HG03064 (cell line): ENCODE measurements around the gene TPRG1.
A peak's percentile ranks its signal among the peaks of the same experiment; 100 is the strongest.

ENCODE experiments used
- ATAC-seq: cut with Tn5 transposase; IDR thresholded peaks from one replicate; pipeline ENCODE4 v1.9.1; 2021; ENCODE audit warnings: low read depth; ENCODE audit not compliant: unreplicated experiment

The TPRG1 gene

GRCh38 chr3:189227249-189227648, 55.5 kb downstream of the TPRG1 start:
- ATAC-seq, result no peak

- ATAC-seq, result no peak
Observed at GRCh38 chr3:189229196-189229828, 57.5 kb downstream of the TPRG1 start.

GRCh38 chr3:189232790-189233189, 61.0 kb downstream of the TPRG1 start:
- ATAC-seq, result no peak

DNA sequence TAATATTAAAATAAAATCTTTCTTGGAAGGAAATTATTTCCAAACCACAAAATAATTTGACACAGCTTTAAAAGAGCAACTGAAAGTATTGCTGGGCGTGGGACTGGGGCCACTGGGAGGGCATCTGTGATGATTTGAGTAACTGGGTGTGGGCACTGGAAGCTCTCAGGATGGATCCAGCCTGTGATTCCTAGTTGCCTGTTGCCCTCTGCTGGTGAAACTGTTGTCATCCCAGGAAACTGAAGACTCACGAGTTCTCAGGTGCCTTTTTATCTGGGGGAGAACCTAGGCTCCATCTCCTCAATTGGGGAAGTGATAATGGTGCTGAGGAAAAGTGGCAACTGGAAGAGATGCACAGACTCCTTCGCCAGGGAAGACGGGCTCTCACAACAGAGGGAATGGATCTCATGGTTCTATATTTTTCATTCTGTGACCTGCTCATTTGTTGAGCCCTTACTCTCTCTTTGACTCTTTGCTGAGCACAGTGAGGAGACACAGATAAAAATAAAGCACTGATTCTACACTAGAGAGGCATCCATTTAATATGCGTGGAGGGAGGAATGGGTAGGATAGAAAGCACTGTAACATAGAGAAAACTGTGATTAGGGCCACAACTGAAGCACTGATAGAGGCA, 61.6 kb downstream of the TPRG1 start:
- no peak for ATAC-seq

DNA sequence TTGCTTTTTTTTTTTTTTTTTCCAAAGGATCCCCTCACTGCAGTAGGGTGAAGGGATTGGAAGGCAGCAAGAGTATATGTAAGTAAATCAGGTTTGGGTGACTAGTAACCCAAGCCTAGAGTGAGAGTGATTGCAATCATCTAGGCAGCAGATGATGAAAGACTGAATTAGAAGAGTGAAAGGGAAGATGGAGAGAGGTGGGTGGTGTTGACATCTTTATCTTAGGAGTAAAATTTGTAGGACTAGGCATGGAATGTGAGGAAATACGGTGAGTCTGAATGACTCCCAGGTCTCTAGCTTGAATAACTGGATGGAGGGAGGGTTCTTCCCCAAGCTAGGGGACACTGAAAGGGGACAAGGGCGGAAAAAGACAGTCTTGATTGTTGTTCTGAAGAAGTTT, 63.4 kb downstream of the TPRG1 start:
- ATAC-seq, result no peak

GRCh38 chr3:189236352-189236751, 64.6 kb downstream of the TPRG1 start:
- ATAC-seq, result no peak

GRCh38 chr3:189237526-189237925, 65.8 kb downstream of the TPRG1 start:
- ATAC-seq, result no peak

GRCh38 chr3:189238071-189238470, 66.3 kb downstream of the TPRG1 start:
- ATAC-seq, result no peak

DNA sequence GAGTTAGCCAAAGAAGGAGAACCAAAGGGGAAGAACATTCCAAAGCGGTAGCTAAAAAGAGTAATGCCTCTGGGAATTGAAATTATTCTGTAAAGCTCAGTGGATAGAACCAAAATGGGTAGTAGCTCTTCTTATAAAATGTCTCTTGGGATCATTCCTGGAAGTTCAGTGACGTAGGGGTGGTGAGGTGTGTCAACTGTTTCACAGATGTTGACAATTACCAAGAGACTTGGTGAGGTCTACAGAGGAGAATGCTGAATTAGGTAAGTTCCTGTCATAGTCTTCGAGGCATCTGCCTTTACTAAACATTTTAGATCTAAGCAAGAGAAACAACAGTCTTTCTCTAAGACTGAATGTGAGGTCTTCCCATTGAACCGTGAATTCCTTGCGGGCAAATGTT, 67.8 kb downstream of the TPRG1 start:
- no peak for ATAC-seq

DNA sequence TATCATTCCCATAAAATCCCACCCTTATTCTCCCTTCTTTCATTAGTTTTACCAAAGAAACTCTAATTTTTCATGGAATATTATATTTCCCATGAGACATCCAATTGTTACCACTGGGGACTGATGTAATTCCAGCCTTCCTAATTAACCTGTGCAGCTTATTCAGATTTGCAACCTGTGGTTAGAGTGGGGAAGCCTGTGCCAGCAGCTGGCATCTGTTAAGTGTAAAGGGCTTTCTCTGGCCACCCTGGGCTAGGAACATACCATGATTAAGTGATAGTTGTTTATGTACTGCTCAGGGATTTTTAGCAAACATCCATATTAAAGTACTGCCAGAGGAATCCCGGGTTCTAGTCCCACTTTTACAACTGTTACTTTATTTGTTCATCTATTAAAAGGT, 78.2 kb downstream of the TPRG1 start:
- ATAC-seq, result no peak

GRCh38 chr3:189258261-189258660, 86.5 kb downstream of the TPRG1 start:
- no peak for ATAC-seq

- no peak for ATAC-seq
Observed at GRCh38 chr3:189260556-189261493, 89.1 kb downstream of the TPRG1 start.

DNA sequence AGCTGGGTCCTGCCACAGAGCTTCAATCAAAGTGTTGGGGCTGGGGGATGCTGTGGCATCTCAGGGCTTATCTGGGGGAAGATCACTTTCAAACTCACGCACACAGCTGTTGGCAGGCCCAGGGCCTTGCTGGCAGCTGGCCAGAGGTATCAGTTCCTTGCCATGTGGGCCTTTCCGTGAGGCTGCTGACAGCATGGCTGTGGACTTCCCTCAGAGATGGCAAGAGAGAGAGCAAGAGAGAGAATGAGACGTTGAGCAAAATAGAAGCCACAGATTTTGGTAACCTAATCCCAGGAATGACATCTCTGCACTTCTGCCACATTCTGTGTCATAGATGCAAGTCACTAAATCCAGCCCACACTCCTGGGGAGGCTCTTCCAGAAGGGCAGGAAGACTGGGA, 91.0 kb downstream of the TPRG1 start:
- no peak for ATAC-seq

- ATAC-seq, result no peak
Observed at GRCh38 chr3:189267981-189268613, 96.3 kb downstream of the TPRG1 start.

- no peak for ATAC-seq
Observed at GRCh38 chr3:189269365-189269764, 97.6 kb downstream of the TPRG1 start.

- peak; percentile 74 for ATAC-seq
Observed at GRCh38 chr3:189270248-189270832, 98.6 kb downstream of the TPRG1 start.

DNA sequence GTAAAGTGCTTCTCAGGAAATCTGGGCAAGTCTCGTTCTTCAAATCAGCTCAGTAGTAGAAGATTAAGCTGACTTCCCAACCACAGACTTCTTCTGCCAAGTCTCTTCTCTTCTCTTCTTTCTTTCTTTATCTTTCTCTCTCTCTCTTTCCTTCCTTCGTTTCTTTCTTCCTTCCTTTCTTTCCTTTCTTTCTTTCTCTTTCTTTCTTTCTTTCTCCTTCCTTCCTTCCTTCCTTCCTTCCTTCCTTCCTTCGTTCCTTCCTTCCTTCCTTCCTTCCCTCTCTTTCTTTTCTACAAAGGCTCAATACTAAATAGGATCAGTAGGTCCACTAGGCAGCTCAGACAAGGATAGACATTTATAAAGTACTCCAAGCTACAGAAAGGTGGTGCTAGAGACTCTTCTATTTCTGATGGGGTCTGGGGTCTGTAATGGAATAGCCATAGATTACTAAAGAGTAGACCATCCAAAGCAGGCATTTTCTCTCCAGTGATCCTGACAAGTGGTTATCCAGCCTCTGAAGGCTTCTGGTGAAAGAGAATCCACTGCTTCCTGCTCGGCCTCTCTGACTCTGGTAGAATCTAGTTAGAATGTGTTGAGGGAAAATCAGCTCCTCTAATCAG, 100.8 kb downstream of the TPRG1 start:
- ATAC-seq, result no peak

- no peak for ATAC-seq
Observed at GRCh38 chr3:189273736-189274135, 102.0 kb downstream of the TPRG1 start.

GRCh38 chr3:189275182-189275581, 103.4 kb downstream of the TPRG1 start:
- no peak for ATAC-seq

GRCh38 chr3:189275852-189276251, 104.1 kb downstream of the TPRG1 start:
- ATAC-seq, result no peak
